ENCODE measurements around the gene OR2AK2. TPM values are rescaled to one million over a fixed set of nuclear protein-coding genes. Genes with fewer than 3 reads are reported as not detected.

The OR2AK2 gene
- total and polyA plus RNA-seq, 2 experiments from 2014 or later: 0.35 TPM; not detected in 1

DNA sequence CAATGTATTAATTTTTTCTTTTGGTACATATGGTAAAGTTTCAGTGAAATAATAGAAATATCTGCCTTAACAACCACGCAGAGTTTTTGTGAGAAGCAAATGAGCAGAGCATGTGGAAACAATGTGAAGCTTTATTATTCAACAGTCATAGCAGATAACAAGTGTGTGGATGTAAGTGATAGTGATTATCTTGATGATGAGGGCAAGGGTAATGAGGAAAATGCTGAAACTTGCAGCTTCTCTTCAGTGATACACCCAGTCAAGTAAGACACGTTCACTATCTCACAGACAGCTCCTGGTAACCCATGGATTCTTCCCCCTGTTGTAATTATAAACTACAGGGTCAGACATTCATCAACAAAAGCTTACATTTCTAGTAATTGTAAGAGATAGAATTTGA, 33.8 kb downstream of the OR2AK2 start:
- TF ChIP-seq CREB1 (CRISPR knock-in tag; IDR thresholded peaks at IDR 0.05; ENCODE audit: low read depth) (no peak), POLR2AphosphoS5 (IDR thresholded peaks at IDR 0.05; ENCODE audit: low read depth) (no peak), EZH2 (IDR thresholded peaks at IDR 0.05; ENCODE audit: low read depth, unreplicated experiment) (no peak), ZNF331 (CRISPR knock-in tag; IDR thresholded peaks at IDR 0.05; ENCODE audit: low read depth) (no peak), JUNB (IDR thresholded peaks at IDR 0.05; ENCODE audit: unreplicated experiment) (no peak)
- TF ChIP-seq, protein P1, sequence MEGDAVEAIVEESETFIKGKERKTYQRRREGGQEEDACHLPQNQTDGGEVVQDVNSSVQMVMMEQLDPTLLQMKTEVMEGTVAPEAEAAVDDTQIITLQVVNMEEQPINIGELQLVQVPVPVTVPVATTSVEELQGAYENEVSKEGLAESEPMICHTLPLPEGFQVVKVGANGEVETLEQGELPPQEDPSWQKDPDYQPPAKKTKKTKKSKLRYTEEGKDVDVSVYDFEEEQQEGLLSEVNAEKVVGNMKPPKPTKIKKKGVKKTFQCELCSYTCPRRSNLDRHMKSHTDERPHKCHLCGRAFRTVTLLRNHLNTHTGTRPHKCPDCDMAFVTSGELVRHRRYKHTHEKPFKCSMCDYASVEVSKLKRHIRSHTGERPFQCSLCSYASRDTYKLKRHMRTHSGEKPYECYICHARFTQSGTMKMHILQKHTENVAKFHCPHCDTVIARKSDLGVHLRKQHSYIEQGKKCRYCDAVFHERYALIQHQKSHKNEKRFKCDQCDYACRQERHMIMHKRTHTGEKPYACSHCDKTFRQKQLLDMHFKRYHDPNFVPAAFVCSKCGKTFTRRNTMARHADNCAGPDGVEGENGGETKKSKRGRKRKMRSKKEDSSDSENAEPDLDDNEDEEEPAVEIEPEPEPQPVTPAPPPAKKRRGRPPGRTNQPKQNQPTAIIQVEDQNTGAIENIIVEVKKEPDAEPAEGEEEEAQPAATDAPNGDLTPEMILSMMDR (conservative IDR thresholded peaks at IDR 0.05; ENCODE audit: low read depth in 2 of 2): no peak
- TF ChIP-seq, protein P2, sequence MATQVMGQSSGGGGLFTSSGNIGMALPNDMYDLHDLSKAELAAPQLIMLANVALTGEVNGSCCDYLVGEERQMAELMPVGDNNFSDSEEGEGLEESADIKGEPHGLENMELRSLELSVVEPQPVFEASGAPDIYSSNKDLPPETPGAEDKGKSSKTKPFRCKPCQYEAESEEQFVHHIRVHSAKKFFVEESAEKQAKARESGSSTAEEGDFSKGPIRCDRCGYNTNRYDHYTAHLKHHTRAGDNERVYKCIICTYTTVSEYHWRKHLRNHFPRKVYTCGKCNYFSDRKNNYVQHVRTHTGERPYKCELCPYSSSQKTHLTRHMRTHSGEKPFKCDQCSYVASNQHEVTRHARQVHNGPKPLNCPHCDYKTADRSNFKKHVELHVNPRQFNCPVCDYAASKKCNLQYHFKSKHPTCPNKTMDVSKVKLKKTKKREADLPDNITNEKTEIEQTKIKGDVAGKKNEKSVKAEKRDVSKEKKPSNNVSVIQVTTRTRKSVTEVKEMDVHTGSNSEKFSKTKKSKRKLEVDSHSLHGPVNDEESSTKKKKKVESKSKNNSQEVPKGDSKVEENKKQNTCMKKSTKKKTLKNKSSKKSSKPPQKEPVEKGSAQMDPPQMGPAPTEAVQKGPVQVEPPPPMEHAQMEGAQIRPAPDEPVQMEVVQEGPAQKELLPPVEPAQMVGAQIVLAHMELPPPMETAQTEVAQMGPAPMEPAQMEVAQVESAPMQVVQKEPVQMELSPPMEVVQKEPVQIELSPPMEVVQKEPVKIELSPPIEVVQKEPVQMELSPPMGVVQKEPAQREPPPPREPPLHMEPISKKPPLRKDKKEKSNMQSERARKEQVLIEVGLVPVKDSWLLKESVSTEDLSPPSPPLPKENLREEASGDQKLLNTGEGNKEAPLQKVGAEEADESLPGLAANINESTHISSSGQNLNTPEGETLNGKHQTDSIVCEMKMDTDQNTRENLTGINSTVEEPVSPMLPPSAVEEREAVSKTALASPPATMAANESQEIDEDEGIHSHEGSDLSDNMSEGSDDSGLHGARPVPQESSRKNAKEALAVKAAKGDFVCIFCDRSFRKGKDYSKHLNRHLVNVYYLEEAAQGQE (IDR thresholded peaks at IDR 0.05; ENCODE audit: unreplicated experiment): no peak
- TF ChIP-seq, protein P3, sequence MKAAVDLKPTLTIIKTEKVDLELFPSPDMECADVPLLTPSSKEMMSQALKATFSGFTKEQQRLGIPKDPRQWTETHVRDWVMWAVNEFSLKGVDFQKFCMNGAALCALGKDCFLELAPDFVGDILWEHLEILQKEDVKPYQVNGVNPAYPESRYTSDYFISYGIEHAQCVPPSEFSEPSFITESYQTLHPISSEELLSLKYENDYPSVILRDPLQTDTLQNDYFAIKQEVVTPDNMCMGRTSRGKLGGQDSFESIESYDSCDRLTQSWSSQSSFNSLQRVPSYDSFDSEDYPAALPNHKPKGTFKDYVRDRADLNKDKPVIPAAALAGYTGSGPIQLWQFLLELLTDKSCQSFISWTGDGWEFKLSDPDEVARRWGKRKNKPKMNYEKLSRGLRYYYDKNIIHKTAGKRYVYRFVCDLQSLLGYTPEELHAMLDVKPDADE (IDR thresholded peaks at IDR 0.05): no peak
- H3K27me3 Mint-ChIP-seq (ENCODE audit: insufficient read depth, low read depth, poor library complexity): no peaks in the 10 kb centered on the region
- Histone ChIP-seq H3K9me2 (ENCODE audit: insufficient read depth) (no peaks in the 10 kb centered on the region), H4K20me1 (replicated peaks; ENCODE audit: insufficient read depth) (no peaks in the 10 kb centered on the region), H3K79me2 (replicated peaks; ENCODE audit: insufficient read depth) (no peaks in the 10 kb centered on the region), H3K27me3 (ENCODE audit: insufficient read depth) (no peaks in the 10 kb centered on the region), H2AFZ (no peak overlapping the region), H3K4me3 (no peak overlapping the region), H3K36me3 (ENCODE audit: insufficient read depth) (0 out of 2 replicates have a peak, but pooled peaks cover 3% of the 10 kb centered on the region), H3K27ac (ENCODE audit: low read depth) (no peak overlapping the region), H3K4me1 (ENCODE audit: insufficient read depth) (no peaks in the 10 kb centered on the region), H3F3A (replicated peaks; ENCODE audit: low read depth) (no peaks in the 10 kb centered on the region), H3K4me2 (no peak overlapping the region)
- no peaks in the 10 kb centered on the region for H3K4me1 Mint-ChIP-seq
- peaks cover 20% of the 10 kb centered on the region for H3K36me3 Mint-ChIP-seq (ENCODE audit: low read depth)
- H3K9me3 Mint-ChIP-seq: peaks cover 76% of the 10 kb centered on the region
- no peak overlapping the region for H3K4me3 Mint-ChIP-seq
- DNase-seq (ENCODE audit: low spot score) (no peak), ATAC-seq (no peak)
- H3K27ac Mint-ChIP-seq: no peak overlapping the region

DNA sequence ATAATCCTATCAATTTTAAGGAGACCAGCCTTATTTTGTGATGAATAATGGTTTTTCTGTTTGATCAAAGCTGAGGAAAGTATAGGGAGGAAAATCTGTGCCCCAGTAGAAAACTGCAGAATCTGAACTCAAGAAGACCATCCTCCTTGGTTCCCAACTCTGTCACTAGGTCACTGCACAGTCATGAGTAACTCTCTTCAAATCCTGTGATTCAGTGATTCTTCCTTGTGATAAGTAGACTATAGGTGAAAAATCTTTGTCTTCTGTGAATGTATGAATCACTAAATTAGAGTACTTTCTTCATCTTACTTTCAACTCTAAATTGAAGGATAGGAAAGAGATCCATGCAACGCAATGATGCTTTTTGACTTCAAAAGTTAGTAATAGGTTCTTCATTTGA, 35.1 kb downstream of the OR2AK2 start:
- no peak overlapping the region for H3K4me3 ChIP-seq
- 0 out of 2 replicates have a peak, but pooled peaks cover 3% of the 10 kb centered on the region for H3K36me3 ChIP-seq (ENCODE audit: insufficient read depth)
- TF ChIP-seq, protein P2 (IDR thresholded peaks at IDR 0.05; ENCODE audit: unreplicated experiment): no peak
- TF ChIP-seq CREB1 (CRISPR knock-in tag; IDR thresholded peaks at IDR 0.05; ENCODE audit: low read depth): no peak
- no peak for TF ChIP-seq ZNF114 (CRISPR knock-in tag; IDR thresholded peaks at IDR 0.05)
- TF ChIP-seq, protein P3 (IDR thresholded peaks at IDR 0.05): no peak
- TF ChIP-seq, protein P1 (conservative IDR thresholded peaks at IDR 0.05; ENCODE audit: low read depth in 2 of 2): no peak
- TF ChIP-seq JUNB (IDR thresholded peaks at IDR 0.05; ENCODE audit: unreplicated experiment): no peak
- H3K9me3 Mint-ChIP-seq: peaks cover 73% of the 10 kb centered on the region
- H4K20me1 ChIP-seq (replicated peaks; ENCODE audit: insufficient read depth): no peaks in the 10 kb centered on the region
- H3K4me3 Mint-ChIP-seq: no peak overlapping the region
- DNase-seq (ENCODE audit: low spot score) (no peak), ATAC-seq (no peak)
- peaks cover 14% of the 10 kb centered on the region for H3K36me3 Mint-ChIP-seq (ENCODE audit: low read depth)
- H3K27me3 ChIP-seq (ENCODE audit: insufficient read depth): no peaks in the 10 kb centered on the region
- H3K27me3 Mint-ChIP-seq (ENCODE audit: insufficient read depth, low read depth, poor library complexity): no peaks in the 10 kb centered on the region
- no peak overlapping the region for H3K27ac ChIP-seq (ENCODE audit: low read depth)
- no peak overlapping the region for H3K27ac Mint-ChIP-seq
- no peaks in the 10 kb centered on the region for H3F3A ChIP-seq (replicated peaks; ENCODE audit: low read depth)
- H3K79me2 ChIP-seq (replicated peaks; ENCODE audit: insufficient read depth): no peaks in the 10 kb centered on the region
- H3K9me2 ChIP-seq (ENCODE audit: insufficient read depth): no peaks in the 10 kb centered on the region
- H3K4me1 ChIP-seq (ENCODE audit: insufficient read depth): no peaks in the 10 kb centered on the region
- no peaks in the 10 kb centered on the region for H3K4me1 Mint-ChIP-seq
- H3K4me2 ChIP-seq: no peak overlapping the region
- H2AFZ ChIP-seq: no peak overlapping the region
